ENCODE measurements around the gene YAP1. TPM values are rescaled to one million over a fixed set of nuclear protein-coding genes. Genes with fewer than 3 reads are reported as not detected.

The YAP1 gene
- total and polyA plus RNA-seq, 2 of the 4 experiments (the other 2 are of a cell fraction): 121 to 251 TPM

- no CpG with 5 or more reads among the region's 4 CpGs for WGBS, 2 experiments (ENCODE audit: extremely low coverage in 2 of 2, insufficient read length in 1 of 2)
- H3K9me3 ChIP-seq (ENCODE audit: control insufficient read depth, insufficient read depth, low read length): no peaks in the 10 kb centered on the region
- no peak overlapping the region for H3K4me3 ChIP-seq (ENCODE audit: insufficient read depth, low read depth, low read length)
- no peak for TF ChIP-seq SMC3 (IDR thresholded peaks at IDR 0.05; ENCODE audit: low read depth, low read length)
- no peak for TF ChIP-seq POLR2A (IDR thresholded peaks at IDR 0.05; ENCODE audit: low read depth, low read length)
- peak; percentile 65 for TF ChIP-seq CEBPB (IDR thresholded peaks at IDR 0.05; ENCODE audit: low read depth, low read length)
- H4K91ac ChIP-seq (ENCODE audit: insufficient read depth, low read depth, low read length): no peak overlapping the region
- peaks cover 2% of the 10 kb centered on the region; the same call in 1 of the 2 replicates for H3K36me3 ChIP-seq (ENCODE audit: control insufficient read depth, insufficient read depth, low read length)
- peak overlapping the region; percentile 76 for H3K4ac ChIP-seq (ENCODE audit: low read depth, low read length)
- H3K79me1 ChIP-seq (ENCODE audit: low read depth in 1 of 2, low read length in 2 of 2): peaks cover 0 to 72% of the 10 kb centered on the region in 2 experiments; a peak in 2 of 4 replicates
- H4K5ac ChIP-seq (ENCODE audit: low read depth, low read length): no peak overlapping the region
- peak overlapping the region; percentile 39; the same call in 1 of the 2 replicates for H2BK20ac ChIP-seq (ENCODE audit: low read depth, low read length)
- CTCF ChIA-PET: interaction anchor here (0.7 to 1.0 kb wide), 2 partner anchors 121 to 168 kb away, joined by 3 to 4 read pairs; no protein-coding TSS in a partner anchor
- H3K14ac ChIP-seq (replicated peaks; ENCODE audit: low read depth, low read length): peak overlapping the region; percentile 64; the same call in 1 of the 2 replicates
- peak; percentile 70 for DNase-seq
- H2BK15ac ChIP-seq (ENCODE audit: low read depth, low read length): no peak overlapping the region
- H2BK120ac ChIP-seq (ENCODE audit: low read depth, low read length): peak overlapping the region; percentile 65; the same call in 1 of the 2 replicates
- H2AK9ac ChIP-seq (replicated peaks; ENCODE audit: low read depth, low read length, poor library complexity): no peak overlapping the region
- in situ Hi-C loops (cut with MboI; ENCODE audit: low sequenced_read_pairs) (no loop called here), intact Hi-C loops (cut with micrococcal nuclease) (no loop called here), dilution Hi-C loops (cut with HindIII; ENCODE audit: low sequenced_read_pairs, unreplicated experiment) (no loop called here)
- H3K27me3 ChIP-seq (ENCODE audit: control insufficient read depth, insufficient read depth, low read length): no peaks in the 10 kb centered on the region
- H3K56ac ChIP-seq (ENCODE audit: extremely low read depth, insufficient read depth, low read length): peak overlapping the region; percentile 17; the same call in 1 of the 2 replicates
- H3K23ac ChIP-seq (ENCODE audit: low read depth, low read length): peak overlapping the region; percentile 63
- peak; percentile 64 for ATAC-seq (ENCODE audit: low read depth)
- H3K9ac ChIP-seq (ENCODE audit: low read depth, low read length): peak overlapping the region; percentile 62; the same call in 1 of the 2 replicates
- H3K4me1 ChIP-seq (ENCODE audit: control insufficient read depth, insufficient read depth, low read length): peaks cover 15% of the 10 kb centered on the region
- peaks cover 46% of the 10 kb centered on the region for H4K20me1 ChIP-seq (ENCODE audit: insufficient read depth, low read length)
- peak overlapping the region; percentile 29; the same call in 1 of the 2 replicates for H2AK5ac ChIP-seq (ENCODE audit: low read depth, low read length)
- BruUV-seq (replicated peaks): no TSS peak
- POLR2A ChIA-PET (ENCODE audit: unreplicated experiment): no interaction called here
- peak overlapping the region; percentile 65; the same call in 1 of the 2 replicates for H3K4me2 ChIP-seq (ENCODE audit: low read depth, low read length)
- no peak overlapping the region for H4K8ac ChIP-seq (ENCODE audit: low read depth in 2 of 2, low read length in 2 of 2)
- H3K27ac ChIP-seq (ENCODE audit: insufficient read depth, low read length): peak overlapping the region; percentile 46; the same call in 1 of the 2 replicates
- peak overlapping the region; percentile 84 for H2BK5ac ChIP-seq (ENCODE audit: low read depth, low read length, poor library complexity, severe bottlenecking)
- H2AFZ ChIP-seq (replicated peaks; ENCODE audit: low read length, poor library complexity): no peak overlapping the region
- no peak overlapping the region for H3K18ac ChIP-seq (ENCODE audit: low read depth, low read length)
- H3K9me1 ChIP-seq (ENCODE audit: insufficient read depth, low read length): peaks cover 14% of the 10 kb centered on the region
These were observed 34.4 kb downstream of the YAP1 start for GRCh38 chr11:102144357-102145355.
